ENCODE data around the gene RNF212.

The RNF212 gene

DNA sequence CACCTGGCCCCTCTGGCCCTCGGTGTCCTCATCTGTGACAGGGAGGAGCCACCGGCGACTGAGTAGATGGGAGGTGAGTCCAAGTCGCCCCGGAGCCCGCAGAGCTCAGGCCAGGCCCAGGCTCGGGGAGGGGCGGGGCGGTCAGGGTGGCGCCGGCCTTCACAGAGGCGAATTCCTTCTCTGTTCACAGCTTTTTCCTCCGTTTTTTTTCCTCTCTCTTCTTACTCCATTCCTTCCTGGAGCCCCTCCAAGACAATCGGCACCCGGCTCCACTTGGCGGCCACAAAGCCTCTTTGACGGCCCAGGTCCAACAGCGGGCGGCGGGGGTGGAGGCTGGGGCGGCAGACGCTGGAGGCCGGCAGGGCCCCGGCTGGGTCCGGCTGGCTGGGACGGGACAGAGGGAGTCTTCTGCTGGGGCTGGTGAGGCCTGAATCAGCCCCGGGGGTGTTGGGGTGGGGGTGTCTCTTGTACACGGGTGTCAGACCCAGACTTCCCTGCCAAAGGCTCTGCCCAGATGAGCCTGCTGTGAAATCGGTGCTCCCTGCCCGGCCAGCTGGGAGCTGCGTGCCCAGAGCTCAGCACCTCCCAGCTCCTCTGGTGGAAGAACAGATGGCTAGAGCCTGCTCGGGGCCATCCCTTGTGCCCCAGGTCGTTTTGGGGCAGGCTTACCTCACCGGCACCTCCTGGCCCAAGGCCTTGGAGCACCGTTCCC lies 79.4 kb downstream of the RNF212 start:
- DNase-seq: no peak

DNA sequence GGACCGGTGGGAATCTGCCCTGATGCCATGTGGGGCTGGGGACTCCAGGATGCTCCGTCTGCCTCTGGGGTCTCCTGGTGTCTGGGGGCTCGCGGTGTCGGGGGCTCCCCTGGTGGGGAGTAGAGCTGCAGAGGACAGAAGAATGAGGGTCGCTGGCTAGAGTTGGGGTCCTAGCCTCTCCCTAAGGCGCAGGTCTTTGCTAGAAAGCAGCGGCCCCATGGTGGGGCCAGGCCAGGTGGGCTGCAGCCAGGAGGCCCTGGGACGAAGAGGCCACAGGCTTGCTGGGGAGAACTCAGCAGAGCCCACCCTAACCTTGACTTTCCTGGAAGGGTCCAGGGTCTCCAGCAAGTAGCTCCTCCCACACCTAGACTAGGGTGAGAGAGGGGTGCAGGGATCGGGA lies 80.5 kb downstream of the RNF212 start:
- no peak for DNase-seq

DNA sequence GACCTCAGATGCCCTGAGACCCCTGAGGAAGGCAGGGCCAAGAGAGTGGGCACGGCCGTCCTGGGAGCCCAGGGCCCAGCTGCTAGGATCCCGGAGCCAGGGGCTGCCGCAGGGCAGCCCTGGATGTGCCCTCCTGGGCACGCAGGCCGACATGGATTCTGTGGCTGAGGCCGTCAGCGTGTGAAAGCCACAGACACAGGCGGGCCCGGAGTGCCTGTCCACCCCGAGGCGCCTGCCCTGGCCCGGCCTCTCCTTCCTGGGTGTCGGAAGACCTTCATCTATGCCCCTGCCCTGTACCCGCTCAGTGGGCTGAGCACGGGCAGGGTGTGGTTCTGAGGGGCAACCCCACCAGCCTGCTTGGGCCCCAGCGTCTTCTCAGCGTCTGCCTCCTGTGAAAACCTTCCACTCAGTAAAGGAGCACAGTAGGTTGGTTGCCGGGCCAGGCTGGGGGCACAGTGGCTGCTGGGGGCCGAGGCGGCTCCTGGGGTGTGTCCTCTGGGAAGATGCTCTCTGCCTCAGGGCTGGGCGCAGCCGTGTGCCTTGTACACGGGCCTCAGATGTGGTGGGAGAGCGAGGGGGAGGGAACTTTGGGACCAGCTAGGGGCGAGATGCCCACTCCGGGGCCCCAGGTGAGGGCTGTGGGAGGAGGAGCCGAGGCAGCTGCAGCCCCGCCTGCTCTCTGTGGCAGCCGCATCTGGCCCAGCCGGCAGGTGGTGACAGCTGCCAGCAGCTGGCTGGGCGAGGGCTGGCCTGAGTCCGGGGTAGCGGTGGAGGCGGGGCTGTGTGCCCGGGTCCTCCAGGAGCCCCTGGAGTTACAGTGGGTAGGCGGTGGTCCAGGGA lies 81.2 kb downstream of the RNF212 start:
- DNase-seq: no peak

DNA sequence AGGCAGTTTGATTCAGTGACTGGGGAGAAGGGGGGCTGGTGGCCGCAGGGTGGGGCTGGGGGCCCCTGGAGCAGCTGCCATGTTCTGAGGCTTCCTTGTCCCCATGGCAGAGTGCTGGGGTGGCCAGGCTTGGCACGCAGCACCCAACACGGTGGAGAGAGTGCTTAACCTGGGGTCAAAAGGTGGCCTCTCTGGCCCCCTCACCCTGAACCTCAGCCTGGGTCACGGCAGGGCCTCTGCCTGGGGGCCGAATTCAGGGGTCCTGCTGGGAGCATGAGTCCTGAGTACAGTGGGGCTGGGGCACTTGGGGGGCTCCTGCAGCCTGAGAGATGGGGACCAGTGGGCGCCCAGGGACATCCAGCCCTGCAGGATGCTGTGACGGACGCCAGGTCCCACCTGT lies 82.0 kb downstream of the RNF212 start:
- no peak for DNase-seq

DNA sequence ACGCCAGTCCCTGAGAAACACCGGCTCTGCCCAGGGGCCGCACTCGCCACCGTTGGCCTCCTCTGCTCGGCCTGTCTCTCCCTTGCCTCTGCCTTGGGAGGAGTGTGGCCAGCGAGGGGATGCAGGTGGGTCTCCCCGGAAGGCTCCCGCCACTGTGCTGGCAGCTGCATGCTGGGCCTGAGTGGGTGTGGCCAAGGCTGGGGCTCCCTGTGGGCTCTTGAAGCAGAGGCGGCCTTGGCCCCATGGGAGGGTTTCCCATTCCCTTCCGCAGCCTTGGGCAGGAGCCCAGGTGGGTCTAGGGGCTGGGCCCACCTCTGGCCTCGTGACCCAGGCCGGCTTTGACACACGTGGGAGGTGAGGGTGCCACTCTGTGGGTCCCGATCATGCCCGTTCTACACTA lies 82.8 kb downstream of the RNF212 start:
- no peak for DNase-seq

DNA sequence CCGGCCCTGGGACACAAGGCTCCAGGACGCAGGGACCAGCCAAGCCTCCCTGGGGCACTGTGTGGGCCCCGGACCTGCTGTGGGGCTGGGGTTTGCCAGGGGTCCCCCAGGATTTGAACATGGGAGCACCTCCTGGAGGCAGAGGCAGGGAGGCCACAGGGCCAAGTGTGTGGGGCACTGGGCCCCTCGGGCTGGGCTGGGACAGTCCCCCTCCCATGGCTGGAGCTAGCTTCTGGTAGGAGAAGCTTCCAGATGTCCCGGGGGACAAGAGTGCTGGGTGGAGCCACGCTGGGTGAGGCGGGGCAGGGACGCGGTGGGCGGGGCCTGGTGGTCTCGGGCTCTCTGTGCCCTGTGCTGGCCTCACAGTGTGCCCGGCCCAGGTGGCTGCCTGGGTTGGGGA lies 83.3 kb downstream of the RNF212 start:
- DNase-seq: no peak

DNA sequence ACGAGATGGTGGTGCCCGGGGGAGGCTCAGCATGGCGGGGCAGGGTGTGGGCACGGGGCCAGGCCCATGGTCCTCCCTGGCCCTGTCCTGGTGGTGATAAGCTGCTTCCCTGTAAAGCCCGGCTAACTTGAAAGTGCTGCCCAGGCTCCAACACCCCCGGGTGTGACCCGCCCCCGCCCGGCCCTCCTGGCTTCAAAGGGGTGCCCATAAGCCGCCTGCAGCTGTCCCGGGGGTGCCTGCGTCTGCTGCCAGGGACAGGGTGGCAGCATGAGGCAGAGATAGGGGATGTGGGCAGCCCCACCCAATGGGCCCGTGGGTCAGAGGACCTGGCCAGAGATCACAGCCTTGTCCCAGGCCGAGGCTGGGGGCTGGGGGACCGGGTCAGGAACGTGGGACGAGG lies 83.8 kb downstream of the RNF212 start:
- no peak for DNase-seq

DNA sequence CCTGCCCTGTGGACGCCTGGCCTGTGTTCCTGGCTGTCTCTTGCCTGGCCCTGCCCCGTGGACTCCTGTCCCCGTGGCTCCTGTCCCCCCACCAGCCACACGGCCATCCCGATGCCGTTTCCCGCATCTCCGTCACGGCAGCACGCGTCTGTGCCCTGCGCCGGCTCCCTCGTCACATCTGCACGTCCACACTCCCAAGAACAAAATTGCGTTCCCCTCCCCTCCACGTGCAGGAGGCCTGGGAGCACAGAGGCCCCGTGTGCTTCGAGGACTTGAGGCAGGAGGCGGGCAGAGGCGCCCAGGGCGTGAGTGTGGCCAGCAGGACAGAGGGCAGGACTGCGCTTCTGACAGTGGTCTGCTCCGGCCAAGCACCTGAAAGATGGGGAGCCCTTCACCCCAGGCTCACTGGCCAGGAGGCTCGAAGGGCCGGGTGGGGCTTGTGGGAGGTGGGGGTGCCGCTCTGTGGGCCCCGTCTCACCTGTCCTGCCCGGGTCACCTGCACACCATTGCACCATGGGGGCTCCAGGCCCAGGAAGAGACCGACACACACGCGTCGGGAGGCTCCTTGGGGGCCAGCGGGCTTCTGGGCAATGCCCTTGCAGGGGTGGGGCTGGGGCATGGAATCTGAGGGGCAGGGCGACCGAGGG lies 84.7 kb downstream of the RNF212 start:
- no peak for DNase-seq

DNA sequence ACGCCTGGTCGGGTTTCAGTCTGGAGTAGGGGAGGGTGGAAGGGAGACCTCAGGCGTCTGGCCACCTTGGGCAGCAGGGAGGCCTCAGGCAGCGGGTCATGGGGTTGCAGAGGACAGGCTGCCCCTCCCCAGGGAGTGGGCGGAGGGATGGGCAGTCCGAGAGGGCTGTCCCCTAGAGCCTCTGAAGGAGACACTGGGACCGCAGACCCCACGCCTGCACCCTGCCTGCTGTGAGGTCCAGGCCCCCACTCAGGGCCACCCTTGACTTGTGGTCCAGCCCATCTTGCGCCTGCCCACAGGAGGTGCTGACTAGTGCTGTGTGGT lies 85.5 kb downstream of the RNF212 start:
- DNase-seq: peak; percentile 81

DNA sequence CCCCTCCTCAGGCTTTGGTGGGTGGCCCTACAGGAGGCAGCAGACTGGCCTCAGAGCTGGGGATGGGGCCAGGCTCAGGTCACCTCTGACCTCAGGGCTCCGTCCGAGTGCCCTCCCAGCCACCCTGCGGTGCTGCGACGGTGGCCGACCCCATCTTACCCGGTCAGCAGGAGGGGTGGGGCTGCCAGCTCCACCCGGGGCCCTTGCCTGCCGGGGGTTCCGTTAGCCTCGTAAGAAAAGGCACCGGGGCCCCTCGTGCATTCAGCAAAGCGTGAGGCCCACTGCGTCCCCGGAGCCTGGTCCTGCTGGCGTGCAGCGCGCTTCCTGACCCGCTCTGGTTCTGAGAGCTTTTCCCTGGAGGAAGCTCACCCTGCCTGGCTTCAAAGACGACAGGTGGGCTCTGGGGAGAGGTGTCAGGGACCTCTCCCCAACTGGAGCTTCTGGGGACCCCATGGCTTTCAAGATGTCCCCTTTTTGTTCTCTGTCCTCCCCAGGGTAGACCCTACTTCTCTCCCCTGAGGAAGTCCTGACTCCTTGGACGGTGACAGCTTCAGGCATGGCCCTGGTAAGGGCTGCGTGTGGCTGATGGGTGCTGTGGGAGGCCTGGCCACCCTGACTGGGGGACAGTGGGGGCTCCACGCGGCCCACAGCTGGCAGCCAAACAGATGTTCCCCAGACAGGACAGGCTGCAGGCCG lies 86.0 kb downstream of the RNF212 start:
- DNase-seq: no peak

DNA sequence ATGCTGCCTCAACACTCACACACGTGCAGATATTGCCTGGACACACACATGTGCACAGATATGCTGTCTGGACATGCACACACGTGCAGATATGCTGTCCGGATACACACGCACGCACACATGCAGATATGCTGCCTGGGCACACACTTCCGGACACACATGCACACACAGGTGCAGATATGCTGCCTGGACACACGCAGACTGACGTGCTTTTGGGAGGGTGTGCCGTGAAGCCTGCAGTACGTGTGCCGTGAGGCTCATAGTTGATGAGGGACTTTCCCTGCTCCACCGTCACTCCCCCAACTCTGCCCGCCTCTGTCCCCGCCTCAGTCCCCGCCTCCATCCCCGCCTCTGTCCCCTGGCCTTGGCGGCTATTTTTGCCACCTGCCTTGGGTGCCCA lies 87.2 kb downstream of the RNF212 start:
- no peak for DNase-seq

DNA sequence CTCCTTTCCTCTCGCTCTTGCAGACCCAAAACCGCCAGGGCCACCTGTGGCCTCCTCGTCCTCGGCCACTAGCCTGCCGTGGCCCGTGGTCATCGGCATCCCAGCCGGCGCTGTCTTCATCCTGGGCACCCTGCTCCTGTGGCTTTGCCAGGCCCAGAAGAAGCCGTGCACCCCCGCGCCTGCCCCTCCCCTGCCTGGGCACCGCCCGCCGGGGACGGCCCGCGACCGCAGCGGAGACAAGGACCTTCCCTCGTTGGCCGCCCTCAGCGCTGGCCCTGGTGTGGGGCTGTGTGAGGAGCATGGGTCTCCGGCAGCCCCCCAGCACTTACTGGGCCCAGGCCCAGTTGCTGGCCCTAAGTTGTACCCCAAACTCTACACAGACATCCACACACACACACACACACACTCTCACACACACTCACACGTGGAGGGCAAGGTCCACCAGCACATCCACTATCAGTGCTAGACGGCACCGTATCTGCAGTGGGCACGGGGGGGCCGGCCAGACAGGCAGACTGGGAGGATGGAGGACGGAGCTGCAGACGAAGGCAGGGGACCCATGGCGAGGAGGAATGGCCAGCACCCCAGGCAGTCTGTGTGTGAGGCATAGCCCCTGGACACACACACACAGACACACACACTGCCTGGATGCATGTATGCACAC lies 88.3 kb downstream of the RNF212 start:
- no peak for DNase-seq

DNA sequence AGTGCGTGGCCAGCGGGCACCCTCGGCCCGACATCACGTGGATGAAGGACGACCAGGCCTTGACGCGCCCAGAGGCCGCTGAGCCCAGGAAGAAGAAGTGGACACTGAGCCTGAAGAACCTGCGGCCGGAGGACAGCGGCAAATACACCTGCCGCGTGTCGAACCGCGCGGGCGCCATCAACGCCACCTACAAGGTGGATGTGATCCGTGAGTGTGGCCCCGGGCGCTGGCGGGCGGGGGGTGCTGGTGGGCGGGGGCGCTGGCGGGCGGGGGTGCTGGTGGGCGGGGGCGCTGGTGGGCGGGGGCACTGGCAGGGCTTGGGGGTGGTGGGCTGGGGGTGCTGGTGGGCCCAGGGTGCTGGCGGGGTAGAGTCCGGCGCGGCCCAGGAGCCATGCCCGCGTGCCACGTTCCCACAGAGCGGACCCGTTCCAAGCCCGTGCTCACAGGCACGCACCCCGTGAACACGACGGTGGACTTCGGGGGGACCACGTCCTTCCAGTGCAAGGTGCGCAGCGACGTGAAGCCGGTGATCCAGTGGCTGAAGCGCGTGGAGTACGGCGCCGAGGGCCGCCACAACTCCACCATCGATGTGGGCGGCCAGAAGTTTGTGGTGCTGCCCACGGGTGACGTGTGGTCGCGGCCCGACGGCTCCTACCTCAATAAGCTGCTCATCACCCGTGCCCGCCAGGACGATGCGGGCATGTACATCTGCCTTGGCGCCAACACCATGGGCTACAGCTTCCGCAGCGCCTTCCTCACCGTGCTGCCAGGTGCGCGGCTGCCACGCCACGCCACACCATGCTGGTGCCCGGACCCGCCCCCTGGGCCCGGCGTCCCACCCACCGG lies 89.2 kb downstream of the RNF212 start:
- DNase-seq: no peak

DNA sequence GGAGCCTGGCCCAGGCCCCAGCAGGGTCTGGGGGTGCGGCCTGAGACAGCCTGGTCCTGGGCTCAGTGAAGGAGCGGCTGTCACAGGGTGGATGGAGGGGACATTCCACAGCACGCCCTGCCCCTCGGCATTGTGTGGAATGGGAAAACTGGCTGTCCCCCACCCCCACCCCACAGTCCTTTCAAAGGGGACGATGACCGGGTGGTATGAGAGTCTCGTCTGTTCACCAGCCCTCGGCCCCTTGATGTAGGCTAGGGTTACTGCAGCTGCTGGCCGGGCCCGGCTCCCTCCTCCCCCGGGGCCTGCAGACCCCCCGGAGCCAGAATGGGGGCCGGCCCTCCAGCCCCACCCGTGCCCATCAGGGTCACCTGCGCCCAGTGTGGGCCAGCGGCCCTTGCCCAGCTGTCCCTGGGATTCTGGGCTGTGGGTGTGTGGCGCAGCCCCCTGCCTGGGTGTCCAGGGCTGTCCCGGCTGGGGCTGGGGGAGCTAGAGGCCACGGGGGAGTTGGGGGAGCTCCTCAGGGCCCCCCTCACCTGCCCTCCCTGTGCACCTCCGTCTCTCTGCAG lies 90.2 kb downstream of the RNF212 start:
- DNase-seq: no peak

DNA sequence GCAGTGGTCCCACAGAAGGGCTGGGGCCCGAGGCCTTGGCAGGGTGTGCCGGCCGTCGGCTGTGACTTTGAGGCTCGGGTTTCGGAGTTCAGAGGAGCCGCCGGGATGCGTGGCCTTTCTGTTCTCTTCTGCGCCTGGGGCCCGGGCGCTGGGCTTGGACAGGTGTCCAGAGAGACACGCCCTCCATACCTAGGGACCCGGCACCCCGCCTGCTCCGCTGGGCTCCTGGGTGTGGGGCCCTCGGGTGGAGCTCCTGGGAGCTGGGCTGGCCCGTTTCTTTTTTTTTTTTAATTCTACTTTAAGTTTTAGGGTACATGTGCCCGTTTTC lies 90.7 kb downstream of the RNF212 start:
- no peak for DNase-seq

DNA sequence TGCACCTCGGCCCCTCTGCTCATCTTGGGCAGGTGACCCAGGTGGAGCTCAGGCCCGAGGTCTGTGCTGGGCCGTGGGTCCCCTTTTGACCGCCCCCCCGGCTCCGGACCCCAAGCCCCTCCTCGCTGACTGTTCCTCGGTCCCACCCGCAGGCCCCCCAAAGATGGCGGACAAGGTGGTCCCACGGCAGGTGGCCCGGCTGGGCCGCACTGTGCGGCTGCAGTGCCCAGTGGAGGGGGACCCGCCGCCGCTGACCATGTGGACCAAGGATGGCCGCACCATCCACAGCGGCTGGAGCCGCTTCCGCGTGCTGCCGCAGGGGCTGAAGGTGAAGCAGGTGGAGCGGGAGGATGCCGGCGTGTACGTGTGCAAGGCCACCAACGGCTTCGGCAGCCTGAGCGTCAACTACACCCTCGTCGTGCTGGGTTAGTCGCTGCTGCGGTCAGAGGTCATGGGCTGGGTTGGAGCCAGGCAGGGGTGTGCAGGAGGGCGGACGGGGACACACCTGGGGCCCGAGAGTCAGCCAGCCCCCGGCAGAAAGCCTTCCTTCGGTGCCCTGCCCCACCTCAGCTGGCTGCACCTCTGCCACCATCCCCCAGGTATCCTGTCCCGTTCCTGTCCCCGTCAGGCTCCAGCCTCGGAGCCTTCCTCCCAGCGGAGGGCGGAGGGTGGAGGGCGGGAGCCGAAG lies 91.2 kb downstream of the RNF212 start:
- no peak for DNase-seq

All from islet precursor cell (in vitro differentiated cells).